Measurements from ENCODE around the gene RIIAD1.

RIIAD1 gene

DNA sequence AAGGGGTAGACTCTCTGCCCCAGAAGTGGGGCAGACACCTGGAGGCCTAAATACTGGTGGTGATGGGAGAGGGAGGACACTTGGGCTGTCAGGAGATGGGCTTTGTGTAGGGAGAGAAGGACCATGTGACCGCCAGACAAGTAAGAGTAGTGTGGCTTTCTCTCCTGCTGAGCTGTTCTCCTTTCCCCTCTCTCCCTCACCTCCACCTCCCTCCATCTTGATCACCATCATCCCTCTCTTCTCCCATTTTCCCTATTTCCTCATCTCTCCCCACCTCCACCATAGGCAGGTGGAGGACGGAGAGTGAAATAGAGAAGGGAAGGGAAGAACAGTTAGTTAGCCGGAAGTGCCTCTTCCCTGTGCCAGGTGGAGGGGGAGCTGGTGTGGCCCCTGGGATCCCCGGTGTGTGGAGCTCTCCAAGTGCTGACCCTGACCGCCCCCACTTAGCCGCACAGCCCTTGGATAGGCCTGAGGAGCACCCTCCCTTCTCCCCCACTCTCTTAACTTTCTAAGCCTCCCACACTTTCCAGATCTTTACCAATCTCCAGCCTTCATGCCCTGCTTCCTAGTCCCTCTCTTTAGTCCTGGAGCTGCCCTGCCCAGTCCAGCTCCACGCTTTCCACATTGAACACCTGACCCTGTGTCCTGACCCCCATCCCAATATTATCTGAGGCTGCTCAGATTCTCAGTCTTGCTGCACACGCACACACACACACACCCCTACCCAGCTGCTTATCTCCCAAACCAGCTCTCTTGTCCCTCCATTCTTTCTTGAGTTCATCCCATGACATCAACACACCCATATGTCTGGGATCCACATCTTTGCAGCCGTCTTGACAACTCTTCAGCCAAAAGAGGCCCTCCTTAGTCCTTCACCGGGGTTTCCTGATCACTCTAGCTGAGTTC is 6.2 kb upstream of the RIIAD1 start:
- no peak for DNase-seq (ENCODE audit: extremely low spot score)
- TF ChIP-seq, protein P1, sequence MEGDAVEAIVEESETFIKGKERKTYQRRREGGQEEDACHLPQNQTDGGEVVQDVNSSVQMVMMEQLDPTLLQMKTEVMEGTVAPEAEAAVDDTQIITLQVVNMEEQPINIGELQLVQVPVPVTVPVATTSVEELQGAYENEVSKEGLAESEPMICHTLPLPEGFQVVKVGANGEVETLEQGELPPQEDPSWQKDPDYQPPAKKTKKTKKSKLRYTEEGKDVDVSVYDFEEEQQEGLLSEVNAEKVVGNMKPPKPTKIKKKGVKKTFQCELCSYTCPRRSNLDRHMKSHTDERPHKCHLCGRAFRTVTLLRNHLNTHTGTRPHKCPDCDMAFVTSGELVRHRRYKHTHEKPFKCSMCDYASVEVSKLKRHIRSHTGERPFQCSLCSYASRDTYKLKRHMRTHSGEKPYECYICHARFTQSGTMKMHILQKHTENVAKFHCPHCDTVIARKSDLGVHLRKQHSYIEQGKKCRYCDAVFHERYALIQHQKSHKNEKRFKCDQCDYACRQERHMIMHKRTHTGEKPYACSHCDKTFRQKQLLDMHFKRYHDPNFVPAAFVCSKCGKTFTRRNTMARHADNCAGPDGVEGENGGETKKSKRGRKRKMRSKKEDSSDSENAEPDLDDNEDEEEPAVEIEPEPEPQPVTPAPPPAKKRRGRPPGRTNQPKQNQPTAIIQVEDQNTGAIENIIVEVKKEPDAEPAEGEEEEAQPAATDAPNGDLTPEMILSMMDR (IDR thresholded peaks at IDR 0.05; ENCODE audit: control extremely low read depth, extremely low read depth, low read depth, missing control alignments), result no peak
- ChIA-PET POLR2A (no interaction called here), CTCF (interaction anchor here (1.0 to 2.6 kb wide), 5 partner anchors 10 to 121 kb away, joined by 3 to 10 read pairs (median 4); no protein-coding TSS in a partner anchor)

DNA sequence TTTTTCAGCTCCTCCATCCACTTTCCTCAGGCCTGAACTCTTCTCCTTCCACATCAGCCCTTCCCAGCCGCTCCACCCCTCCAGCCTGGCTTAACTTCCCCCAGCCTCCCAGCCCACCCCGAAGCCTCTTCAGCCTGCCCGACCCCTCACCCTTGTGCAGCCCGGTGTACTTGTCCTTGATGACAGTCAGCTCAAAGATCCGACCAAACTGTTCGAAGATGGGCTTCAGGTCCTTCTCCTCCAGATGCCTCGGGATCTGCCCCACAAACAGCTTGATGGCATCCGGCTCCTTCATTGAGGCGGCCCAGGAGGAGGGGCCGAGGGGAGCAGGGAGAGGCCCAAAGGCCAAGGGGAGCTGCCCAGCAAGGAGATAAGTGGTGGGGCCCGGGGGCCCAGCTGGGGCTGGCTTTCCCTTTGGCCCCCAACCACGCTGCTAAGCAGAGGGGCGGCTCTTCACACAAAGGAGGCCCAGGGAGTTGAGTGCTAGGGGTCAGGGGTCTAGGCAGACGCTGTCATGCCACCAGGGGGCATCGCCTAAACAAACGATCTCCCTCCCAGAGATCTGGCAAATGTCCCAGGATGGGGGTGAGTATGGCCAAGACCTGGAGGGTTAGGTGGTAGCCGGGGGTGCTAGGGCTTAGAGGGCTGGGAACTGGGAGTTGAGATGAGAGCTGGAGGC is 5.5 kb upstream of the RIIAD1 start:
- TF ChIP-seq, protein P1 (IDR thresholded peaks at IDR 0.05; ENCODE audit: control extremely low read depth, extremely low read depth, low read depth, missing control alignments), result no peak
- ChIA-PET CTCF (interaction anchor here (1.1 to 2.6 kb wide), 3 partner anchors 13 to 121 kb away, joined by 3 to 10 read pairs (median 6); no protein-coding TSS in a partner anchor), POLR2A (no interaction called here)
- no peak for DNase-seq (ENCODE audit: extremely low spot score)

DNA sequence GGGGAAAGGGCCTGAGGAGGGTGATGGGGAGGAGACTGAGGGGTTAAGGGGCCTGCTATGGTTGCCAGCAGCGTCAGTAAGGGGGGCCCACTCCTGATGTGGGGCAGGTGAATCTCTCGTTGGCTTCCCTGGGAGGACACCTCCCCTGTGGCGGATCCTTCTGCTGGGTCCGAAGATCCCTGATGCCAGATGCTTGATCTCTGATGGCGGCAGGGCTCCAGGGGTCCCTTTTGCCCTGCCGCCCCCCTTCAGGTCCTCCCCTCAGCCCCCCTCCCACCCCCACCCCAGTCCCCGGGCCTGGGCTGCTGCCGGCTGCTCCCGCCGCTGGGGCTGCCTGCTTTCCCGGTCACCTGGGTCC is 4.9 kb upstream of the RIIAD1 start:
- ChIA-PET POLR2A (no interaction called here), CTCF (interaction anchor here (0.9 to 2.6 kb wide), 2 partner anchors 18 to 123 kb away, joined by 3 to 10 read pairs; no protein-coding TSS in a partner anchor)
- TF ChIP-seq, protein P1 (IDR thresholded peaks at IDR 0.05; ENCODE audit: control extremely low read depth, extremely low read depth, low read depth, missing control alignments), result no peak
- no peak for DNase-seq (ENCODE audit: extremely low spot score)

DNA sequence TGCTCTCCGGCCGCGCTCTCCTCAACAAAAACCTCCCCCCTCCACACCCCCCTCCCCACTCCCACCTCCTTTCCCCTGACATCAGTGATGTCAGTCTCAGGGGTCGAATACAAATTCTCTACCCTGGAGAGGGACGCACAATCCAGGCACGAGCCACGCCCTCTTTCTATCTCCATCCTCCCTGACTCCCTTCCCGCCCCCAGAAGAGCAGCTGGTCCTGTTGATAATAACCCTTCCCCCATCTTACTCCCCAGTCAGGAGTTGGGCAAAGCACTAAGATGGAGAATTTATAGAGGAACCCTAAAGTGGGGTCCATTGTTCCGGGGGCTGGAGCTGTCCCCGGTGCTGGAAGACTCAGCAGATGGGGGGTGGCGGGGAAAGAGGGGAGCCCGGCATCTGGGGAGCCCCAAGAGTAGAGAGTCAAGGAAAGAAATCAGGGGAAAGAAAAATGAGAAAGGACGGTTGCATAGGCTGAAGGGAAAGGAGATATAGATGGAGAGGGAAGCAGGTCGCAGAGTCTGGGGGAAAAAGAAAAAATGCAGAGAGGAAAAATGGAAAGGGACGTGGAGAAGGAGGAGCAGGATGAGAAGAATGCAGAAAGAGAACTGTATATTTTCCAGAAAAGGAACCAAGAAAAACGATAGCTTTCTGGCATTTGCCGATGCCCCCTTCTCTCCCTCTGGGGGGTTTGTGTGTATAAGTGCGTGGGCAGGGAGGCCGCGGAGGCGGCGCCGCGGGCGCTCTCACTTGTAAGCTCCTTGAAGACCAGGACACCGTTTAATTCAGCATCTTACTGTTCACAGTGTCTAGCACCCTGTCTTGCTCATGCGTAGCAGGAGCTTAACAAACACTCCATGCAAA is 4.3 kb upstream of the RIIAD1 start, which contains the start of gene CELF3:
Gene CELF3, minus strand, starts transcription at position 33 of the 861 bp plus-strand sequence. CDS start 783 bp downstream, outside the sequence.
- CTCF ChIA-PET, result interaction anchor here (0.9 to 2.6 kb wide), 3 partner anchors 17 to 123 kb away, joined by 3 to 10 read pairs (median 4); partner anchors contain the start of gene MRPL9
- POLR2A ChIA-PET, result no interaction called here
- TF ChIP-seq, protein P1 (IDR thresholded peaks at IDR 0.05; ENCODE audit: control extremely low read depth, extremely low read depth, low read depth, missing control alignments), result no peak
- no peak for DNase-seq (ENCODE audit: extremely low spot score)

DNA sequence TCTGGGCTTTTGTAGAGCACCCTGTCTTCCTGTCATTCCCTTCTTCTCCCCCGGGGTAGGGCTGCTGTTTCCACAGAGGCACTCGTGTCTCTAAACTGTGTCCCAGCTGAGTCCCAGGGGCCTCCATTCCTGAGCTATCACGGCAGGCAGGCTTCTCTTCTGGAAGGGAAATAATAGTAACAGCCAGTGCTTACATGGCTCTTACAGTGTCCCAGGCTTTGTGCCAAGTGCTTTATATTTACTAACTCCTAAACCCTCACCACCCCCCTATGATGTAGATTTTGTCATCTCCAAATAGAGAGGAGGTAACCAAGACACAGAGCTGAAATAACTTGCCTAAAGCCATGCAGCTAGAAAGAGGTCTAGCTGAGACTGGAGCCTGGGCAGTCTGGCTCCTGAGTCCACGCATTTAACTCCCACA is 3.3 kb upstream of the RIIAD1 start:
- POLR2A ChIA-PET, result no interaction called here
- DNase-seq (ENCODE audit: extremely low spot score), result no peak
- TF ChIP-seq, protein P1 (IDR thresholded peaks at IDR 0.05; ENCODE audit: control extremely low read depth, extremely low read depth, low read depth, missing control alignments), result no peak
- CTCF ChIA-PET, result interaction anchor here (1.1 kb wide), 1 partner anchor 45 kb away, joined by 4 read pairs; the partner anchor contains the start of gene MRPL9

DNA sequence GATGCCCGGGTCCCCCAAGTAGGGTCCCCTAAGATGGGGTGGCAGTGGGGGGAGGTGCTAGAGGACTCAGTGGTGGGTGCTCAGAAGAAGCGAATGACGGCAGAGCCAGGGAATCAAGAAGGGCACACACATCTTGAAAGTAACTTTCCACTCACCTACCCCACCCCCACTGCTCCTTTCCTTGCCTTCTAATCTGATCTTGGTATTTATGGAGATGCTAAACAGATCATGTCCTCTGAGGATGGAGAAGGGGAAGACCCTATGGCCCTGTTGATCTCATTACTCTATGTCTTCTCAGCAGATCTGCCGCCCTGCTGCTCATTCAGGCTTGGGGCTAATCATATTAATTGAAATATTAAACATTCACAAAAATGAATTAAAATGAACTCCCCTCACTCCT is 2.7 kb upstream of the RIIAD1 start:
- POLR2A ChIA-PET, result no interaction called here
- CTCF ChIA-PET, result no interaction called here
- TF ChIP-seq, protein P1 (IDR thresholded peaks at IDR 0.05; ENCODE audit: control extremely low read depth, extremely low read depth, low read depth, missing control alignments), result no peak
- DNase-seq (ENCODE audit: extremely low spot score), result no peak
